ENCODE data around the gene ATP11A. TPM values are rescaled to one million over a fixed set of nuclear protein-coding genes. Genes with fewer than 3 reads are reported as not detected.
"Not testable (repeated sequence)": the region's sequence is repeated elsewhere in the genome, so short reads cannot be mapped to it uniquely, and the experiment has no call there.

ATP11A gene
- total RNA-seq, 1 experiment from 2014 or later: 232 TPM

DNA sequence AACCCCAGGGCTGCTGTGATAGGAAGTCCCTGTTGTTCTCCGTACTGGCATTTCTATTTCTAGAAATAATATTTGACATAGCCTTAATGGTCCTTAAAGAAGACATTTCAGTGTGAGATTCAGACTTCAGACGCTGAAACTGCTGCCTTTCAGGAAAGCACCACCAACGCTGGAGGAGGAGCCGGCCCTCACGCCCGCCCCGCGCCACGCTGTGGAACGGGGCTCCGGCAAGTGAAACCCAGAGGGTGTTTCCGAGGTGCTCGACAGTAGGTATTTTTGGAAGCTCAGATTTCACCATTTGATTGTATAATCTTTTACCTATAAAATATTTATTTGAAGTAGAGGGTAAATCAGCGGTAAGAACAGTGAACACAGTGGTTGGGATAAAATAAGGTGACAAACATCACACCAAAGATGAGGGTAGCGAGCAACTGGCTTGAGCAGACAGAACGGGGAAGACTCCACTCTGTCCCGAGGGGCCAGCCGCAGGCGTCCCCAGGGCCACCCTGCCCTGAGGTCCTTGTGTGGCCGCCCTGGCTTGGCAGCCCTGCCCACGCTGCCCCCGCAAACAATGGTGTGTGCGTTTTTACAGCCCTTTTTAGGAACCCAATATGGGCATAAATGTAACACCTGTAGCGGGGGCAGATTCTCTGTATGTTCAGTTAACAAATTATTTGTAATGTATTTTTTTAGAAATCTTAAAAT, 193.6 kb downstream of the ATP11A start:
- H3K9me3 ChIP-seq: no peaks in the 10 kb centered on the region
- intact Hi-C loops (cut with micrococcal nuclease; ENCODE audit: unreplicated experiment): no loop called here
- ChIA-PET CTCF (no interaction called here), POLR2A (no interaction called here)
- H3K4me3 ChIP-seq (ENCODE audit: low read depth, low read length): no peak overlapping the region
- H3K36me3 Mint-ChIP-seq (ENCODE audit: insufficient read depth, unreplicated experiment): peaks cover 52% of the 10 kb centered on the region
- H3K36me3 ChIP-seq (ENCODE audit: control insufficient read depth, insufficient read depth, low read length): peaks cover 2% of the 10 kb centered on the region
- DNase-seq: no peak
- no peaks in the 10 kb centered on the region for H3K4me1 Mint-ChIP-seq (ENCODE audit: low read depth, unreplicated experiment)
- H3K4me3 Mint-ChIP-seq (ENCODE audit: unreplicated experiment): no peak overlapping the region
- peak overlapping the region; percentile 40 for H3K27ac Mint-ChIP-seq (ENCODE audit: unreplicated experiment)
- H3K4me1 ChIP-seq: no peaks in the 10 kb centered on the region
- H3K27me3 Mint-ChIP-seq (ENCODE audit: insufficient read depth, unreplicated experiment): no peaks in the 10 kb centered on the region
- no TSS peak for BruUV-seq (replicated peaks)
- no peaks in the 10 kb centered on the region for H3K27me3 ChIP-seq (replicated peaks; ENCODE audit: control insufficient read depth, insufficient read depth, low read length)
- TF ChIP-seq, protein P1, sequence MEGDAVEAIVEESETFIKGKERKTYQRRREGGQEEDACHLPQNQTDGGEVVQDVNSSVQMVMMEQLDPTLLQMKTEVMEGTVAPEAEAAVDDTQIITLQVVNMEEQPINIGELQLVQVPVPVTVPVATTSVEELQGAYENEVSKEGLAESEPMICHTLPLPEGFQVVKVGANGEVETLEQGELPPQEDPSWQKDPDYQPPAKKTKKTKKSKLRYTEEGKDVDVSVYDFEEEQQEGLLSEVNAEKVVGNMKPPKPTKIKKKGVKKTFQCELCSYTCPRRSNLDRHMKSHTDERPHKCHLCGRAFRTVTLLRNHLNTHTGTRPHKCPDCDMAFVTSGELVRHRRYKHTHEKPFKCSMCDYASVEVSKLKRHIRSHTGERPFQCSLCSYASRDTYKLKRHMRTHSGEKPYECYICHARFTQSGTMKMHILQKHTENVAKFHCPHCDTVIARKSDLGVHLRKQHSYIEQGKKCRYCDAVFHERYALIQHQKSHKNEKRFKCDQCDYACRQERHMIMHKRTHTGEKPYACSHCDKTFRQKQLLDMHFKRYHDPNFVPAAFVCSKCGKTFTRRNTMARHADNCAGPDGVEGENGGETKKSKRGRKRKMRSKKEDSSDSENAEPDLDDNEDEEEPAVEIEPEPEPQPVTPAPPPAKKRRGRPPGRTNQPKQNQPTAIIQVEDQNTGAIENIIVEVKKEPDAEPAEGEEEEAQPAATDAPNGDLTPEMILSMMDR (IDR thresholded peaks at IDR 0.05; ENCODE audit: insufficient read depth in 1 of 2, low read depth in 1 of 2, low read length in 1 of 2, severe bottlenecking in 1 of 2, unreplicated experiment in 1 of 2): no peak
- no peaks in the 10 kb centered on the region for H3K9me3 Mint-ChIP-seq (ENCODE audit: unreplicated experiment)

DNA sequence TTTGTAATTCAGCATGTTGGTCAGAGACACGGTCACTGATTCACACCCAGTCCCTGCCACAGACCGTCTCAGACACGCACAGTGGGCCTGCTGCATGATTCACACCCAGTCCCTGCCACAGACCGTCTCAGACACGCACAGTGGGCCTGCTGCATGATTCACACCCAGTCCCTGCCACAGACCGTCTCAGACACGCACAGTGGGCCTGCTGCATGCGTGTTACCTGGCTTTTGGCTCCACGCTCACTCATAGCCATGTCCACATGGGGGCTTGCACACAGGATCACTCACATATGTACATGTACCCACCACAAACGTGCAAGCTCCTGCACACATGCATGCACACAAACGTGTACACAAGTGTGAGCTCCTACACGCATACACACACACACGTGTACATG, 194.9 kb downstream of the ATP11A start:
- H3K4me3 Mint-ChIP-seq (ENCODE audit: unreplicated experiment); H3K27me3 Mint-ChIP-seq (ENCODE audit: insufficient read depth, unreplicated experiment); H3K27me3 ChIP-seq (replicated peaks; ENCODE audit: control insufficient read depth, insufficient read depth, low read length); BruUV-seq (replicated peaks); H3K27ac Mint-ChIP-seq (ENCODE audit: unreplicated experiment); H3K9me3 Mint-ChIP-seq (ENCODE audit: unreplicated experiment); POLR2A ChIA-PET; H3K4me1 ChIP-seq; H3K9me3 ChIP-seq; H3K4me1 Mint-ChIP-seq (ENCODE audit: low read depth, unreplicated experiment); DNase-seq; H3K4me3 ChIP-seq (ENCODE audit: low read depth, low read length); H3K36me3 ChIP-seq (ENCODE audit: control insufficient read depth, insufficient read depth, low read length); CTCF ChIA-PET; intact Hi-C loops (cut with micrococcal nuclease; ENCODE audit: unreplicated experiment): not testable (repeated sequence)
- peaks cover 52% of the 10 kb centered on the region for H3K36me3 Mint-ChIP-seq (ENCODE audit: insufficient read depth, unreplicated experiment)

DNA sequence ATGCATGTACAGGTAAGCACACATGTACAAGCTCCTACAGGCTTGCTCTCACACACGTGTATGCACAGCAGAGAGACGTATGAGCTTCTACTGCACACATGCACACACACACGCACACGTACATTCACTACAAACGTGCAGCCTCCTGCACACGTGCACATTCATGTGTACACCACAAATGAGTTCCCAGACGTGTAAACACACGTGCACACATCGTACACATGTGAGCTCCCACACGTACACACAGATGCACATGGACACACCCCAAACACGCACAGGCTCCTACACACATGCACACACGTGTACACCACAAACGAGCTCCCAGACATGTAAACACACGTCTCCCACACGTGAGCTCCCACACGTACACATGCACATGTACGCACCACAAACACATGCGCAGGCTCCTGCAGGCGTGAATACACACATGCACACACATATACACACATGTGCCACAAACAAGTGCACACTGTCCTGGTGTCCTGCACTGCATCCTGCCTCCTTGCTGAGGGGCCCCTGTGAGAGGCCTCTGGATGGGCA, 195.5 kb downstream of the ATP11A start:
- POLR2A ChIA-PET: no interaction called here

More for the DNA sequence above, 195.5 kb downstream of the ATP11A start:
- intact Hi-C loops (cut with micrococcal nuclease; ENCODE audit: unreplicated experiment): no loop called here
- Histone ChIP-seq H3K4me3 (ENCODE audit: low read depth, low read length) (no peak overlapping the region), H3K36me3 (ENCODE audit: control insufficient read depth, insufficient read depth, low read length) (no peaks in the 10 kb centered on the region), H3K9me3 (no peaks in the 10 kb centered on the region), H3K4me1 (no peaks in the 10 kb centered on the region), H3K27me3 (replicated peaks; ENCODE audit: control insufficient read depth, insufficient read depth, low read length) (no peaks in the 10 kb centered on the region)
- DNase-seq: no peak
- TF ChIP-seq, protein P1 (IDR thresholded peaks at IDR 0.05; ENCODE audit: insufficient read depth in 1 of 2, low read depth in 1 of 2, low read length in 1 of 2, severe bottlenecking in 1 of 2, unreplicated experiment in 1 of 2): no peak
- Mint-ChIP-seq H3K9me3 (ENCODE audit: unreplicated experiment) (no peaks in the 10 kb centered on the region), H3K27ac (ENCODE audit: unreplicated experiment) (no peak overlapping the region), H3K4me1 (ENCODE audit: low read depth, unreplicated experiment) (no peaks in the 10 kb centered on the region), H3K4me3 (ENCODE audit: unreplicated experiment) (no peak overlapping the region), H3K36me3 (ENCODE audit: insufficient read depth, unreplicated experiment) (peaks cover 57% of the 10 kb centered on the region), H3K27me3 (ENCODE audit: insufficient read depth, unreplicated experiment) (no peaks in the 10 kb centered on the region)
- no TSS peak for BruUV-seq (replicated peaks)
- CTCF ChIA-PET: interaction anchor here (1.6 kb wide), 1 partner anchor 46 kb away, joined by 7 read pairs; no protein-coding TSS in a partner anchor

Data from Caco-2 (cell line).